ENCODE results near the gene C17orf114. TPM values are rescaled to one million over a fixed set of nuclear protein-coding genes. Genes with fewer than 3 reads are reported as not detected.
A peak's percentile ranks its signal among the peaks of the same experiment; 100 is the strongest.

The C17orf114 gene

DNA sequence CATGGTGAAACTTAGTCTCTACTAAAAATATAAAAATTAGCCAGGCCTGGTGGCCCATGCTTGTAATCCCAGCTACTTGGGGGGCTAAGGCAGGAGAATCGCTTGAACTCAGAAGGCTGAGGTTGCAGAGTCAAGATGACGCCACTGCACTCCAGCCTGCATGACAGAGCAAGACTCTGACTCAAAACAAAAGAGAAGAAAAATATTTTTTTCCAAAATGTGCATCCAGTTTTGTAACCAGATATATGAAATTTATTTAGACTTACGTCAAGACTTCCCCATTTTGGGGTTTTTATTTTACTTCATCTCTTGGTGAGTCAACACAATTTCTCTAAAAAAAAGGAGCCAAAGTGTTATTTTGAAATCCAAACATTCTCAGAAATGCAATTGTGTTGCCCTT lies 35.9 kb downstream of the C17orf114 start:
- POLR2A ChIA-PET = no interaction called here
- peaks cover 0 to 9% (median 3%) of the 10 kb centered on the region in 5 donors for H3K27me3 Mint-ChIP-seq
- H3K9me3 Mint-ChIP-seq = no peaks in the 10 kb centered on the region
- no peak overlapping the region for H3K27ac Mint-ChIP-seq
- DNase-seq (no peak), ATAC-seq (peak; percentile 72)
- no peaks in the 10 kb centered on the region for H3K36me3 Mint-ChIP-seq
- no peak overlapping the region for H3K4me3 Mint-ChIP-seq
- CTCF ChIA-PET = no interaction called here
- intact Hi-C loops (cut with micrococcal nuclease) = no loop called here
- H3K36me3 ChIP-seq (ENCODE audit: control insufficient read depth in 2 of 3, insufficient read depth in 3 of 3, low read length in 3 of 3) = no peaks in the 10 kb centered on the region
- no peak overlapping the region for H3K4me3 ChIP-seq (ENCODE audit: low read length)
- no peaks in the 10 kb centered on the region for H3K27me3 ChIP-seq (ENCODE audit: control insufficient read depth in 2 of 2, insufficient read depth in 2 of 2, low read length in 2 of 2)
- no peaks in the 10 kb centered on the region for H3K4me1 ChIP-seq (ENCODE audit: control insufficient read depth in 2 of 2, insufficient read depth in 2 of 2, low read length in 2 of 2)
- H3K27ac ChIP-seq (ENCODE audit: low read depth, low read length) = no peak overlapping the region
- H3K4me1 Mint-ChIP-seq = peaks cover 0 to 7% (median 0%) of the 10 kb centered on the region in 7 donors
- H3K9me3 ChIP-seq (ENCODE audit: control insufficient read depth in 2 of 3, low read length in 3 of 3) = no peaks in the 10 kb centered on the region

- Mint-ChIP-seq H3K9me3 (no peaks in the 10 kb centered on the region), H3K4me3 (no peak overlapping the region), H3K27ac (no peak overlapping the region), H3K4me1 (no peaks in the 10 kb centered on the region), H3K36me3 (no peaks in the 10 kb centered on the region), H3K27me3 (peaks cover 0 to 18% (median 6%) of the 10 kb centered on the region in 5 donors)
- H3K27ac ChIP-seq (ENCODE audit: low read depth, low read length) = no peak overlapping the region
- no peak for DNase-seq
- ChIA-PET POLR2A (no interaction called here), CTCF (no interaction called here)
- no peaks in the 10 kb centered on the region for H3K4me1 ChIP-seq (ENCODE audit: control insufficient read depth in 2 of 2, insufficient read depth in 2 of 2, low read length in 2 of 2)
- intact Hi-C loops (cut with micrococcal nuclease) = no loop called here
- no peak overlapping the region for H3K4me3 ChIP-seq (ENCODE audit: low read length)
- peak; percentile 49 for ATAC-seq
- H3K9me3 ChIP-seq (ENCODE audit: control insufficient read depth in 2 of 3, low read length in 3 of 3) = no peaks in the 10 kb centered on the region
- H3K27me3 ChIP-seq (ENCODE audit: control insufficient read depth in 2 of 2, insufficient read depth in 2 of 2, low read length in 2 of 2) = no peaks in the 10 kb centered on the region
- H3K36me3 ChIP-seq (ENCODE audit: control insufficient read depth in 2 of 3, insufficient read depth in 3 of 3, low read length in 3 of 3) = no peaks in the 10 kb centered on the region
These were observed 37.5 kb downstream of the C17orf114 start for GRCh38 chr17:4764595-4764994.

DNA sequence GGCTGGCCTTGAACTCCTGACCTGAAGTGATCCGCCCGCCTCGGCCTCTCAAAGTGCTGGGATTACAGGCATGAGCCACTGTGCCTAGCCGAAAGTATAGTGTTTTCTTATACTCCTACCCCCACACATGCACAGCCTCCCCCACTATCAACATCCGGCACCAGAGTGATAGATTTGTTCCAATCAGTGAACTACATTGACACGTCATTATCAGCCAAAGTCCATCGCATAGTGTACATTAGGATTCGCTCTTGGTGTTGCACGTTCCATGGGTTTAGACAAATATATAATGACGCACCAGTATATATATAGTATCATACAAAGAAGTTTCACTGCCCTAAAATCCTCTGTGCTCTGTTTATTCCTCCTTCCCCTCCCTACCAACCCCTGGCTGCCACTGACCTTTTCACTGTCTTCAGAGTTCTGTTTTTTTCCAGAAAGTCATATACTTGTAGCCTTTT lies 42.3 kb downstream of the C17orf114 start:
- peak; percentile 67 for ATAC-seq

DNA sequence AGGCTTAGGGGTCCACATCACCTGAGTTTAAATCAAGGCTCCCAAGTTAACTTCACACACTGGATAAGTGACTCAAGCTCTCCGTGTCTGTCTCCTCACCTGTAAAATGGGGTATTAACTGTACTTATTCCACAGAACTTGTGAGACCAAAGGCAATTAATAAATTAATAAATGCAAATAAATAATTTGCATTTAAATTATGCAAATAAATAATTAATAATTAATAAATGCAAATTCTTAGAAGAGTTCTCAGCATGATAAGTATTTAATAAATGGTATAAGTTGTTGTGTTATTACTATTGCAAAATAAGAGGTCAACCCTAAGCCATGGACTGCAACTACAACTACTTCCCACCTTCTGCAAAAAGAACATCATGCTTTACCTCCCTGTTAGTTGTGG lies 48.7 kb downstream of the C17orf114 start:
- POLR2A ChIA-PET = no interaction called here
- H3K4me1 ChIP-seq (ENCODE audit: control insufficient read depth in 2 of 2, insufficient read depth in 2 of 2, low read length in 2 of 2) = peaks cover 0 to 3% of the 10 kb centered on the region in 2 donors
- no peak overlapping the region for H3K4me3 Mint-ChIP-seq
- H3K4me3 ChIP-seq (ENCODE audit: low read length) = no peak overlapping the region
- H3K9me3 ChIP-seq (ENCODE audit: control insufficient read depth in 2 of 3, low read length in 3 of 3) = no peaks in the 10 kb centered on the region
- peaks cover 3 to 6% (median 5%) of the 10 kb centered on the region in 7 donors for H3K4me1 Mint-ChIP-seq
- peaks cover 8 to 58% (median 15%) of the 10 kb centered on the region in 5 donors for H3K27me3 Mint-ChIP-seq
- H3K36me3 Mint-ChIP-seq = no peaks in the 10 kb centered on the region
- intact Hi-C loops (cut with micrococcal nuclease) = no loop called here
- no peak for DNase-seq
- H3K9me3 Mint-ChIP-seq = peaks cover 0 to 1% (median 0%) of the 10 kb centered on the region in 11 donors
- no peak overlapping the region for H3K27ac Mint-ChIP-seq
- CTCF ChIA-PET = no interaction called here
- no peak overlapping the region for H3K27ac ChIP-seq (ENCODE audit: low read depth, low read length)
- no peak for ATAC-seq
- H3K27me3 ChIP-seq (ENCODE audit: control insufficient read depth in 2 of 2, insufficient read depth in 2 of 2, low read length in 2 of 2) = no peaks in the 10 kb centered on the region
- H3K36me3 ChIP-seq (ENCODE audit: control insufficient read depth in 2 of 3, insufficient read depth in 3 of 3, low read length in 3 of 3) = no peaks in the 10 kb centered on the region

More for the DNA sequence above, 42.3 kb downstream of the C17orf114 start:
- H3K4me1 ChIP-seq (ENCODE audit: control insufficient read depth in 2 of 2, insufficient read depth in 2 of 2, low read length in 2 of 2) = no peaks in the 10 kb centered on the region
- no peak overlapping the region for H3K4me3 ChIP-seq (ENCODE audit: low read length)
- H3K4me3 Mint-ChIP-seq = no peak overlapping the region
- H3K27ac ChIP-seq (ENCODE audit: low read depth, low read length) = no peak overlapping the region
- H3K36me3 ChIP-seq (ENCODE audit: control insufficient read depth in 2 of 3, insufficient read depth in 3 of 3, low read length in 3 of 3) = no peaks in the 10 kb centered on the region
- intact Hi-C loops (cut with micrococcal nuclease) = no loop called here
- ChIA-PET CTCF (no interaction called here), POLR2A (no interaction called here)
- no peak overlapping the region for H3K27ac Mint-ChIP-seq
- H3K4me1 Mint-ChIP-seq = no peaks in the 10 kb centered on the region
- H3K9me3 Mint-ChIP-seq = no peaks in the 10 kb centered on the region
- DNase-seq = no peak
- H3K27me3 Mint-ChIP-seq = peaks cover 6 to 37% (median 7%) of the 10 kb centered on the region in 5 donors
- no peaks in the 10 kb centered on the region for H3K9me3 ChIP-seq (ENCODE audit: control insufficient read depth in 2 of 3, low read length in 3 of 3)
- H3K27me3 ChIP-seq (ENCODE audit: control insufficient read depth in 2 of 2, insufficient read depth in 2 of 2, low read length in 2 of 2) = no peaks in the 10 kb centered on the region
- no peaks in the 10 kb centered on the region for H3K36me3 Mint-ChIP-seq

GRCh38 chr17:4751932-4752331 lies 50.2 kb downstream of the C17orf114 start:
- H3K27me3 ChIP-seq (ENCODE audit: control insufficient read depth in 2 of 2, insufficient read depth in 2 of 2, low read length in 2 of 2) = no peaks in the 10 kb centered on the region
- Mint-ChIP-seq H3K36me3 (no peaks in the 10 kb centered on the region), H3K27ac (no peak overlapping the region), H3K4me3 (no peak overlapping the region), H3K9me3 (peaks cover 0 to 1% (median 0%) of the 10 kb centered on the region in 11 donors), H3K27me3 (peaks cover 8 to 52% (median 15%) of the 10 kb centered on the region in 5 donors), H3K4me1 (peaks cover 13 to 16% (median 14%) of the 10 kb centered on the region in 7 donors)
- intact Hi-C loops (cut with micrococcal nuclease) = no loop called here
- POLR2A ChIA-PET = no interaction called here
- DNase-seq (no peak), ATAC-seq (no peak)
- CTCF ChIA-PET = no interaction called here
- H3K36me3 ChIP-seq (ENCODE audit: control insufficient read depth in 2 of 3, insufficient read depth in 3 of 3, low read length in 3 of 3) = no peaks in the 10 kb centered on the region
- H3K9me3 ChIP-seq (ENCODE audit: control insufficient read depth in 2 of 3, low read length in 3 of 3) = no peaks in the 10 kb centered on the region
- no peak overlapping the region for H3K4me3 ChIP-seq (ENCODE audit: low read length)
- no peak overlapping the region for H3K27ac ChIP-seq (ENCODE audit: low read depth, low read length)
- peaks cover 5 to 7% of the 10 kb centered on the region in 2 donors for H3K4me1 ChIP-seq (ENCODE audit: control insufficient read depth in 2 of 2, insufficient read depth in 2 of 2, low read length in 2 of 2)

Other genes with a start within 250 kb of the C17orf114 start
- 10 to 100 TPM; 59.8 to 81.8 (median 77.9) TPM for gene MYBBP1A, start 246.9 kb downstream of the C17orf114 start, total RNA-seq
- gene MYBBP1A, start 246.9 kb downstream of the C17orf114 start, polyA plus RNA-seq = 10 to 100 TPM; 21.0 to 42.8 TPM
- not detected for gene GGT6, start 241.8 kb downstream of the C17orf114 start, total RNA-seq
- gene GGT6, start 241.8 kb downstream of the C17orf114 start, polyA plus RNA-seq = not detected
- not detected for gene SMTNL2, start 217.8 kb downstream of the C17orf114 start, total RNA-seq
- not detected for gene SMTNL2, start 217.8 kb downstream of the C17orf114 start, polyA plus RNA-seq
- gene ALOX15, start 160.7 kb downstream of the C17orf114 start, total RNA-seq = under 1 TPM in 3 of 5 experiments, not detected in 2; 0.44 to 0.60 (median 0.50) TPM
- gene ALOX15, start 160.7 kb downstream of the C17orf114 start, polyA plus RNA-seq = not detected
- gene PELP1, start 98.2 kb downstream of the C17orf114 start, total RNA-seq = 10 to 100 TPM; 41.4 to 80.4 (median 70.0) TPM
- gene PELP1, start 98.2 kb downstream of the C17orf114 start, polyA plus RNA-seq = 10 to 100 TPM; 11.6 to 13.2 TPM
- gene ARRB2, start 91.7 kb downstream of the C17orf114 start, total RNA-seq = 100 to 1,000 TPM; 270 to 601 (median 377) TPM
- gene ARRB2, start 91.7 kb downstream of the C17orf114 start, polyA plus RNA-seq = 10 to 100 TPM; 34.8 to 35.0 TPM
- 10 to 100 TPM; 10.4 to 32.0 (median 25.5) TPM for gene MED11, start 70.9 kb downstream of the C17orf114 start, total RNA-seq
- gene MED11, start 70.9 kb downstream of the C17orf114 start, polyA plus RNA-seq = 10 to 100 TPM; 43.2 to 73.9 TPM
- gene ZMYND15, start 62.5 kb downstream of the C17orf114 start, total RNA-seq = 1 to 10 TPM in 2 of 5 experiments, under 1 TPM in 2, not detected in 1; 0.22 to 5.2 (median 1.4) TPM
- gene ZMYND15, start 62.5 kb downstream of the C17orf114 start, polyA plus RNA-seq = not detected
- gene CXCL16, start 62.4 kb downstream of the C17orf114 start, total RNA-seq = 10 to 100 TPM in 2 of 5 experiments, 1 to 10 TPM in 3; 2.6 to 68.0 (median 3.4) TPM
- gene CXCL16, start 62.4 kb downstream of the C17orf114 start, polyA plus RNA-seq = 1 to 10 TPM; 1.2 to 4.4 TPM
- not detected for gene TM4SF5, start 30.4 kb downstream of the C17orf114 start, total RNA-seq
- not detected for gene TM4SF5, start 30.4 kb downstream of the C17orf114 start, polyA plus RNA-seq
- 1 to 10 TPM in 1 of 5 experiments, under 1 TPM in 1, not detected in 3; 0.66 to 3.0 TPM for gene VMO1, start 16.0 kb downstream of the C17orf114 start, total RNA-seq
- not detected for gene VMO1, start 16.0 kb downstream of the C17orf114 start, polyA plus RNA-seq
- gene GLTPD2, start 13.4 kb downstream of the C17orf114 start, total RNA-seq = under 1 TPM in 1 of 5 experiments, not detected in 4; 0.39 TPM
- under 1 TPM in 1 of 2 donors, not detected in 1; 0.39 TPM for gene GLTPD2, start 13.4 kb downstream of the C17orf114 start, polyA plus RNA-seq
- gene PSMB6, start 6.2 kb downstream of the C17orf114 start, total RNA-seq = 100 to 1,000 TPM in 1 of 5 experiments, 10 to 100 TPM in 4; 42.3 to 133 (median 44.0) TPM
- 100 to 1,000 TPM; 215 to 273 TPM for gene PSMB6, start 6.2 kb downstream of the C17orf114 start, polyA plus RNA-seq
- 10 to 100 TPM; 22.9 to 42.7 (median 26.8) TPM for gene PLD2, start 4.8 kb upstream of the C17orf114 start, total RNA-seq
- 1 to 10 TPM; 1.5 to 2.2 TPM for gene PLD2, start 4.8 kb upstream of the C17orf114 start, polyA plus RNA-seq
- gene MINK1, start 31.0 kb upstream of the C17orf114 start, total RNA-seq = 100 to 1,000 TPM in 4 of 5 experiments, 10 to 100 TPM in 1; 88.8 to 142 (median 125) TPM
- 10 to 100 TPM in 1 of 2 donors, 1 to 10 TPM in 1; 8.3 to 20.4 TPM for gene MINK1, start 31.0 kb upstream of the C17orf114 start, polyA plus RNA-seq
- 10 to 100 TPM in 2 of 5 experiments, 1 to 10 TPM in 2, under 1 TPM in 1; 0.82 to 37.2 (median 5.9) TPM for gene C17orf107, start 97.2 kb upstream of the C17orf114 start, total RNA-seq
- gene C17orf107, start 97.2 kb upstream of the C17orf114 start, polyA plus RNA-seq = 1 to 10 TPM in 1 of 2 donors, under 1 TPM in 1; 0.95 to 1.1 TPM
- gene CHRNE, start 100.8 kb upstream of the C17orf114 start, total RNA-seq = 1 to 10 TPM in 3 of 5 experiments, under 1 TPM in 2; 0.34 to 6.5 (median 1.0) TPM
- gene CHRNE, start 100.8 kb upstream of the C17orf114 start, polyA plus RNA-seq = under 1 TPM in 1 of 2 donors, not detected in 1; 0.24 TPM
- gene GP1BA, start 129.9 kb upstream of the C17orf114 start, total RNA-seq = 1 to 10 TPM in 1 of 5 experiments, not detected in 4; 1.6 TPM
- not detected for gene GP1BA, start 129.9 kb upstream of the C17orf114 start, polyA plus RNA-seq
- 10 to 100 TPM; 27.0 to 82.6 (median 44.1) TPM for gene SLC25A11, start 137.7 kb upstream of the C17orf114 start, total RNA-seq
- gene SLC25A11, start 137.7 kb upstream of the C17orf114 start, polyA plus RNA-seq = 10 to 100 TPM; 57.8 to 86.8 TPM
- 100 to 1,000 TPM in 4 of 5 experiments, 10 to 100 TPM in 1; 97.3 to 248 (median 148) TPM for gene RNF167, start 137.9 kb upstream of the C17orf114 start, total RNA-seq
- 10 to 100 TPM; 25.3 to 28.0 TPM for gene RNF167, start 137.9 kb upstream of the C17orf114 start, polyA plus RNA-seq
- gene PFN1, start 146.2 kb upstream of the C17orf114 start, total RNA-seq = 1,000 to 10,000 TPM in 1 of 5 experiments, 100 to 1,000 TPM in 4; 430 to 2,132 (median 445) TPM
- 1,000 to 10,000 TPM; 1,617 to 1,727 TPM for gene PFN1, start 146.2 kb upstream of the C17orf114 start, polyA plus RNA-seq
- gene ENO3, start 148.8 kb upstream of the C17orf114 start, total RNA-seq = 10 to 100 TPM; 21.5 to 56.3 (median 31.8) TPM
- gene ENO3, start 148.8 kb upstream of the C17orf114 start, polyA plus RNA-seq = 1 to 10 TPM in 1 of 2 donors, under 1 TPM in 1; 0.87 to 1.8 TPM
- gene SPAG7, start 165.5 kb upstream of the C17orf114 start, total RNA-seq = 10 to 100 TPM; 41.6 to 59.6 (median 42.6) TPM
- gene SPAG7, start 165.5 kb upstream of the C17orf114 start, polyA plus RNA-seq = 100 to 1,000 TPM in 1 of 2 donors, 10 to 100 TPM in 1; 96.9 to 119 TPM
- 10 to 100 TPM; 55.2 to 90.0 (median 64.1) TPM for gene CAMTA2, start 185.3 kb upstream of the C17orf114 start, total RNA-seq
- gene CAMTA2, start 185.3 kb upstream of the C17orf114 start, polyA plus RNA-seq = 10 to 100 TPM in 1 of 2 donors, 1 to 10 TPM in 1; 9.7 to 20.5 TPM
- gene INCA1, start 195.2 kb upstream of the C17orf114 start, total RNA-seq = under 1 TPM in 4 of 5 experiments, not detected in 1; 0.38 to 0.42 (median 0.41) TPM
- not detected for gene INCA1, start 195.2 kb upstream of the C17orf114 start, polyA plus RNA-seq
- gene KIF1C, start 195.6 kb upstream of the C17orf114 start, total RNA-seq = 10 to 100 TPM; 11.5 to 46.5 (median 21.0) TPM
- gene KIF1C, start 195.6 kb upstream of the C17orf114 start, polyA plus RNA-seq = 1 to 10 TPM; 3.0 to 3.4 TPM
- gene SLC52A1, start 233.1 kb upstream of the C17orf114 start, total RNA-seq = under 1 TPM in 4 of 5 experiments, not detected in 1; 0.16 to 0.44 (median 0.28) TPM
- gene SLC52A1, start 233.1 kb upstream of the C17orf114 start, polyA plus RNA-seq = under 1 TPM in 1 of 2 donors, not detected in 1; 0.14 TPM

Measured in naive thymus-derived CD4-positive, alpha-beta T cell (primary cell).